ENCODE data around the gene HAUS1. TPM values are rescaled to one million over a fixed set of nuclear protein-coding genes. Genes with fewer than 3 reads are reported as not detected.

The HAUS1 gene
- total and polyA plus RNA-seq, 2 experiments from 2014 or later = 163 to 216 TPM

Small RNA genes lying within 50 kb of the gene (small RNA-seq; reads per million reads assigned to genes)
- gene RNU6-1278P (ENCODE audit: low replicate concordance) (not detected), gene RNY4P37 (ENCODE audit: low replicate concordance) (not detected)

Other genes with a start within 250 kb of the HAUS1 start
- gene EPG5, start 137.1 kb upstream of the HAUS1 start, total RNA-seq (2014; rRNA removed; shearing (Covaris generic)) = 17.5 and 29.2 TPM in 2 replicates
- 3.9 and 4.1 TPM in 2 replicates for gene EPG5, start 137.1 kb upstream of the HAUS1 start, polyA plus RNA-seq (2016; fragmentation: Nextera tagmentation; extraction: Ambion mirVana)
- gene PSTPIP2, start 32.1 kb upstream of the HAUS1 start, total RNA-seq (2014; rRNA removed; shearing (Covaris generic)) = 1.3 and 2.6 TPM in 2 replicates
- 1.1 and 1.4 TPM in 2 replicates for gene PSTPIP2, start 32.1 kb upstream of the HAUS1 start, polyA plus RNA-seq (2016; fragmentation: Nextera tagmentation; extraction: Ambion mirVana)
- 718 and 822 TPM in 2 replicates for gene ATP5F1A, start 6.1 kb upstream of the HAUS1 start, total RNA-seq (2014; rRNA removed; shearing (Covaris generic))
- 317 and 353 TPM in 2 replicates for gene ATP5F1A, start 6.1 kb upstream of the HAUS1 start, polyA plus RNA-seq (2016; fragmentation: Nextera tagmentation; extraction: Ambion mirVana)

Data from GM23338 (cell line).